ENCODE data around the gene PLXNB2. TPM values are rescaled to one million over a fixed set of nuclear protein-coding genes. Genes with fewer than 3 reads are reported as not detected.

The PLXNB2 gene
- total RNA-seq, 1 donor from 2014 or later: 352 TPM

DNA sequence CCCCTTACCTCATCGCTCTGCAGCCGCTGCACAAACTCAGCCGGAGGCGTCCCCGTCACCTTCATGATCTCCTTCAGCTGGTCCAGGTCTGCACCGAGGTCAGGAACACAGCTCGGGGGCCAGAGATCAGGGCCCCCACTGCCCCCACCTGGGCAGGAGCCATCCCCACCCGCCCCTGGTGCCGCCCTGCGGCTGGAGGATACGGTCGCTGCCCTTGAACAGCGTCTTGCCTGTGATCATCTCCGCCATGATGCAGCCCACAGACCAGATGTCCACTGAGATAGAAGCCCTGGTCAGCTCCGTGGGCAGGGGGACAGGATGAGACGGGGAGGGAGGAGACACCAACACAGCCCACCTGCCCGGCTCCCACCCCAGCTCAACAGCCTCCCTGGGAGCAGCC lies 51.8 kb downstream of the PLXNB2 start:
- no peak overlapping the region for H3K27ac Mint-ChIP-seq
- H3K36me3 Mint-ChIP-seq: no peaks in the 10 kb centered on the region
- TF ChIP-seq, protein P1, sequence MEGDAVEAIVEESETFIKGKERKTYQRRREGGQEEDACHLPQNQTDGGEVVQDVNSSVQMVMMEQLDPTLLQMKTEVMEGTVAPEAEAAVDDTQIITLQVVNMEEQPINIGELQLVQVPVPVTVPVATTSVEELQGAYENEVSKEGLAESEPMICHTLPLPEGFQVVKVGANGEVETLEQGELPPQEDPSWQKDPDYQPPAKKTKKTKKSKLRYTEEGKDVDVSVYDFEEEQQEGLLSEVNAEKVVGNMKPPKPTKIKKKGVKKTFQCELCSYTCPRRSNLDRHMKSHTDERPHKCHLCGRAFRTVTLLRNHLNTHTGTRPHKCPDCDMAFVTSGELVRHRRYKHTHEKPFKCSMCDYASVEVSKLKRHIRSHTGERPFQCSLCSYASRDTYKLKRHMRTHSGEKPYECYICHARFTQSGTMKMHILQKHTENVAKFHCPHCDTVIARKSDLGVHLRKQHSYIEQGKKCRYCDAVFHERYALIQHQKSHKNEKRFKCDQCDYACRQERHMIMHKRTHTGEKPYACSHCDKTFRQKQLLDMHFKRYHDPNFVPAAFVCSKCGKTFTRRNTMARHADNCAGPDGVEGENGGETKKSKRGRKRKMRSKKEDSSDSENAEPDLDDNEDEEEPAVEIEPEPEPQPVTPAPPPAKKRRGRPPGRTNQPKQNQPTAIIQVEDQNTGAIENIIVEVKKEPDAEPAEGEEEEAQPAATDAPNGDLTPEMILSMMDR (conservative IDR thresholded peaks at IDR 0.05): no peak
- no peak overlapping the region for H3K4me3 Mint-ChIP-seq
- DNase-seq (ENCODE audit: extremely low spot score, unreplicated experiment): no peak
- H3K4me1 Mint-ChIP-seq (ENCODE audit: unreplicated experiment): no peaks in the 10 kb centered on the region
- H3K27me3 Mint-ChIP-seq: no peaks in the 10 kb centered on the region
- H3K9me3 Mint-ChIP-seq: no peaks in the 10 kb centered on the region

DNA sequence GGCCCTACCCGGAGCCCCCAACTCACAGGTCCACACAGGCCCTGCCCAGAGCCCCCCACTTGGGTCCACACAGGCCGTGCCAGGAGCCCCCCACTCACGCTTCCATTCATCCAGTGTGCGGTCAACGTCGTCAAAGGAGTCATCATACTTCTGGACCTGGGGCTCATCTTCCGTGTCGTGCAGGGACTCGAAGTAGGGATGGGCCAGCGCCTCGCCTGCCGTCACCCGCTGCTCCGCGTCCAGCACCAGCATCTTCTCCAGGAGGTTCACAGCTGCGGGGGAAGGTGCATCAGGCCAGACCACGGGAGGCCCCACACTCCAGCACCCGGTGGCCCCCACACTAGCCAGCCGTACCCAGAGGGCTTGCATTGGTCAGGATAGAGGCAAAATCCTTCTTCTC lies 52.3 kb downstream of the PLXNB2 start:
- H3K36me3 Mint-ChIP-seq: no peaks in the 10 kb centered on the region
- H3K27me3 Mint-ChIP-seq: no peaks in the 10 kb centered on the region
- no peak overlapping the region for H3K27ac Mint-ChIP-seq
- TF ChIP-seq, protein P1 (conservative IDR thresholded peaks at IDR 0.05): no peak
- no peak for DNase-seq (ENCODE audit: extremely low spot score, unreplicated experiment)
- H3K4me1 Mint-ChIP-seq (ENCODE audit: unreplicated experiment): no peaks in the 10 kb centered on the region
- H3K9me3 Mint-ChIP-seq: no peaks in the 10 kb centered on the region
- no peak overlapping the region for H3K4me3 Mint-ChIP-seq

DNA sequence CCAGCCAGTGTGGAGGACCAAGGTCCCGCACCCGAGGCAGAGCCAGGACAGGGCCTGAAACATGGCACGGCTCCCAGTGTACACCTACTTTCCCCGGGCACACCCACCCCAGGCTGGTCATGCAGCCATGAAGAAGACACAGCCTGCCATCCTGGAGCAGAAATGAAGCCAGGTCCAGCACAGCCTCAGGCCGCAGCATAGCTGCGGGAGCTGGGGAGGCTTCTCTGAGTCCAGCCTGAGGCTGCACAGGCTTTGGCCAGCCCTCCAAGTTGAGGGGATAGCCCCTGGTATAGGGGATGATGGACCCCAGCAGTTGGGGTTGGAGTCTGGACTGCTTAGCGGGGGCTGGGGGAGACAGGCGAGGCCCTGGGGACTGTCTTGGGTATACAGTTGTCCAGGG lies 53.5 kb downstream of the PLXNB2 start:
- TF ChIP-seq, protein P1 (conservative IDR thresholded peaks at IDR 0.05): no peak
- DNase-seq (ENCODE audit: extremely low spot score, unreplicated experiment): no peak
- H3K36me3 Mint-ChIP-seq: no peaks in the 10 kb centered on the region
- H3K9me3 Mint-ChIP-seq: no peaks in the 10 kb centered on the region
- no peaks in the 10 kb centered on the region for H3K4me1 Mint-ChIP-seq (ENCODE audit: unreplicated experiment)
- H3K27ac Mint-ChIP-seq: no peak overlapping the region
- H3K4me3 Mint-ChIP-seq: no peak overlapping the region
- H3K27me3 Mint-ChIP-seq: no peaks in the 10 kb centered on the region

DNA sequence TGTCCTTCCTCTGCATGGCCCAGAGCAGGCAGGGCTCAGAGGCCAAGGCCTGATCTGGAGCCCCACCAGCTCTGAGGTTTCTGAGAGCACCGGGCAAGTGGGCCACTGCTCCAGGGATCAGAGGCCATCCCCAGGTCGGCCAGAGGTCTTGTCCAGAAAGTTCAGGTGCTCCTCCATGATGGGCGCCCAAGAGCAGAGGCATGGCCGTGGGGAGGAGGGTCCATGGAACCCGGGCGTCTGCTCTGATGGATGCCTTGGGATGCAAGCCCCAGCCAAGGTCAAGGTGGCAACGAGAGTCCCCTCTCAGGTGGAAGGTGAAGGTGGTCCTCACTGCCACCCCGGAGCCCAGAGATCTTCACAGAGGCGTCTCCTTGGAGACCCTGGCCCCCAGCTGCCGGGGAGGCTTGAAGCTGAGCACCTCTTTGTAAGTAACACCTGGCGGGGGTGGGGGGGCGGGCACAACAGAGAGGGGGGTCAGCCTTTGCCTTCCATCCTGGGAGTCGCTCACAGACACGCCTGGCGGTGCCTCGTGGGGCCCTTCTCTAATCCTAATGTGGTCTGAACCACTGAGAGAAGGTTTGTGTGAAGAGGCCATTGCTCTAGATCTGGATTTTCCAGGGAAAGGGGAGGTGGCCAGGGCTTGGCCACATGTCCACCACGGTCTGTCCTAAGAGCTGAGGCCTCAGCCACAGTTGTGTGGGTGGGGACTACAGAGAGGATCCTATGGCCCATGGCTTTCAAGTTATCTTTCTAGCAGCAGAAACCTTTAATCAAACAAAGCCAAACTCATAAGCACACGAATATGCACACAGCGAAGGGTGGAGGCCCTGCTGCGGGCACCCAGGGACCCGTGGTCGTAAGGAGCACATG lies 54.2 kb downstream of the PLXNB2 start:
- no peak for DNase-seq (ENCODE audit: extremely low spot score, unreplicated experiment)
- no peaks in the 10 kb centered on the region for H3K9me3 Mint-ChIP-seq
- no peaks in the 10 kb centered on the region for H3K27me3 Mint-ChIP-seq
- no peak overlapping the region for H3K27ac Mint-ChIP-seq
- TF ChIP-seq, protein P1 (conservative IDR thresholded peaks at IDR 0.05): no peak
- H3K36me3 Mint-ChIP-seq: no peaks in the 10 kb centered on the region
- no peaks in the 10 kb centered on the region for H3K4me1 Mint-ChIP-seq (ENCODE audit: unreplicated experiment)
- no peak overlapping the region for H3K4me3 Mint-ChIP-seq

DNA sequence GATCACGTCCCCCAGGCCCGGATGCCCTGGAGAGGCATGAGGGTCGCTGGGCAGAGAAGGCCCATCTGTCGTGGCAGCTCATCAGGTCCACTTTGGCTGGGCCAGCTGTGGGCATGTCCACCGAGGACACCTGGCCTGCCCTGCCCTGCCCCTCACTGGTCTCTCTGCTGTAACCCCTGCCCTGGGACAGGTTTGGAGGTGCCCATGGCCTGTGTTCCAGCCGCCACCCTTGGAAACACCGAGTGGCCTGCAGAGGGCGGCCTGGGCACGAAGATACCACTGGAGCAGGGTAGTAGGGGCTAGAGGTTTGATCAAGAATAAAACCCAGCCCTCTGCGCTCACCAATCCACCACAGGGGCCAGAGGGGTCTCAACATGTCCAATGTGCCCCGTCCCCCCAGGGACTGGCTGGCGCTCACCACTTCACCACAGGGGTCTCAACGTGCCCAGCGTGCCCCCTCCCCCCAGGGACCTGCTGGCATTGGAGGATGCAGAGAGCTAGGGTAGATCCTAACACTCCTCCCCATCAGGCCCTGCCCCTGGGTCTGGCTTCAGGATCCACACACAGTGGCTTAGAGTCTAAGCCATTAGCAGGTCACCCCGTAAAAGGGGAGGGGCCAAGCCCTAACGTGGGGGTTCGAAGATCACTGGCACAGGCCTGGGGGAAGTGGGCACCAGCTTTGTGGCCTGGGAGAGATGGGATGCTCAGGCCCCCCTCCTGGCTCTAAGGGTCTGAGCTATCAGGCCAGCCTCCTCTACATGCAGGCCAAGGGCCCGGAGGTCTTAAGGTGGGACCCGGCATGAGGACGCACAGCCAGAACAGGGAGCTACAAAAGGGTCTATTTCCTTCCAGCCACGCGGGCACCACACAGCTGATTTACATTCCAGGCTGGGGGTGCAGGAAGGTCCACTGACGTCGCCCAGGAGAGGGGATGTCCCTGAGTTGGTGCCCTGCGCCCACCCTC lies 55.1 kb downstream of the PLXNB2 start:
- peak overlapping the region; percentile 62 for H3K4me3 Mint-ChIP-seq
- H3K36me3 Mint-ChIP-seq: no peaks in the 10 kb centered on the region
- H3K4me1 Mint-ChIP-seq (ENCODE audit: unreplicated experiment): no peaks in the 10 kb centered on the region
- TF ChIP-seq, protein P1 (conservative IDR thresholded peaks at IDR 0.05): peak; percentile 74
- DNase-seq (ENCODE audit: extremely low spot score, unreplicated experiment): no peak
- H3K27me3 Mint-ChIP-seq: no peaks in the 10 kb centered on the region
- H3K9me3 Mint-ChIP-seq: no peaks in the 10 kb centered on the region
- no peak overlapping the region for H3K27ac Mint-ChIP-seq

Measured in type B pancreatic cell (in vitro differentiated cells).